ENCODE results near the gene PCNX4. TPM values are rescaled to one million over a fixed set of nuclear protein-coding genes. Genes with fewer than 3 reads are reported as not detected.

Gene PCNX4
- total and polyA plus RNA-seq, 2 experiments from 2014 or later = 22.9 to 77.5 TPM

GRCh38 chr14:60087668-60088067 lies 4.1 kb upstream of the PCNX4 start (continued):
- TF ChIP-seq CTCF (conservative IDR thresholded peaks at IDR 0.05; ENCODE audit: low read depth in 2 of 2) = no peak

GRCh38 chr14:60089221-60089620 lies 2.5 kb upstream of the PCNX4 start:
- DNase-seq (ENCODE audit: low spot score) = no peak
- H3K9me2 ChIP-seq (ENCODE audit: insufficient read depth) = no peaks in the 10 kb centered on the region
- H4K20me1 ChIP-seq (replicated peaks; ENCODE audit: insufficient read depth) = no peaks in the 10 kb centered on the region
- no peaks in the 10 kb centered on the region for H3K27me3 ChIP-seq (ENCODE audit: insufficient read depth)
- no peak for ATAC-seq
- H3K4me1 ChIP-seq (ENCODE audit: insufficient read depth) = peaks cover 20% of the 10 kb centered on the region
- no peak overlapping the region for H2AFZ ChIP-seq
- 0 out of 2 replicates have a peak, but pooled peaks cover 6% of the 10 kb centered on the region for H3F3A ChIP-seq (replicated peaks; ENCODE audit: low read depth)
- H3K4me2 ChIP-seq = no peak overlapping the region
- H3K27me3 Mint-ChIP-seq (ENCODE audit: insufficient read depth, low read depth, poor library complexity) = peaks cover 2% of the 10 kb centered on the region
- H3K4me3 ChIP-seq = no peak overlapping the region
- no peaks in the 10 kb centered on the region for H3K9me3 Mint-ChIP-seq
- no peak overlapping the region for H3K27ac Mint-ChIP-seq
- H3K4me1 Mint-ChIP-seq = peaks cover 25% of the 10 kb centered on the region
- no peaks in the 10 kb centered on the region for H3K36me3 ChIP-seq (ENCODE audit: insufficient read depth)
- peaks cover 2% of the 10 kb centered on the region; the same call in 1 of the 3 replicates for H3K36me3 Mint-ChIP-seq (ENCODE audit: low read depth)
- H3K79me2 ChIP-seq (replicated peaks; ENCODE audit: insufficient read depth) = peaks cover 17% of the 10 kb centered on the region
- H3K27ac ChIP-seq (ENCODE audit: low read depth) = no peak overlapping the region
- H3K4me3 Mint-ChIP-seq = no peak overlapping the region
- TF ChIP-seq EZH2phosphoT487 (IDR thresholded peaks at IDR 0.05; ENCODE audit: unreplicated experiment) (no peak), POLR2AphosphoS5 (IDR thresholded peaks at IDR 0.05; ENCODE audit: low read depth) (no peak), CREB1 (CRISPR knock-in tag; IDR thresholded peaks at IDR 0.05; ENCODE audit: low read depth) (no peak), CTCF (conservative IDR thresholded peaks at IDR 0.05; ENCODE audit: low read depth in 2 of 2) (no peak), STAT1 (IDR thresholded peaks at IDR 0.05; ENCODE audit: unreplicated experiment) (no peak), ZNF114 (CRISPR knock-in tag; IDR thresholded peaks at IDR 0.05) (no peak), ZNF331 (CRISPR knock-in tag; IDR thresholded peaks at IDR 0.05; ENCODE audit: low read depth) (no peak), EZH2 (IDR thresholded peaks at IDR 0.05; ENCODE audit: low read depth, unreplicated experiment) (no peak)
- TF ChIP-seq, protein P1, sequence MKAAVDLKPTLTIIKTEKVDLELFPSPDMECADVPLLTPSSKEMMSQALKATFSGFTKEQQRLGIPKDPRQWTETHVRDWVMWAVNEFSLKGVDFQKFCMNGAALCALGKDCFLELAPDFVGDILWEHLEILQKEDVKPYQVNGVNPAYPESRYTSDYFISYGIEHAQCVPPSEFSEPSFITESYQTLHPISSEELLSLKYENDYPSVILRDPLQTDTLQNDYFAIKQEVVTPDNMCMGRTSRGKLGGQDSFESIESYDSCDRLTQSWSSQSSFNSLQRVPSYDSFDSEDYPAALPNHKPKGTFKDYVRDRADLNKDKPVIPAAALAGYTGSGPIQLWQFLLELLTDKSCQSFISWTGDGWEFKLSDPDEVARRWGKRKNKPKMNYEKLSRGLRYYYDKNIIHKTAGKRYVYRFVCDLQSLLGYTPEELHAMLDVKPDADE (IDR thresholded peaks at IDR 0.05) = no peak
- TF ChIP-seq, protein P2, sequence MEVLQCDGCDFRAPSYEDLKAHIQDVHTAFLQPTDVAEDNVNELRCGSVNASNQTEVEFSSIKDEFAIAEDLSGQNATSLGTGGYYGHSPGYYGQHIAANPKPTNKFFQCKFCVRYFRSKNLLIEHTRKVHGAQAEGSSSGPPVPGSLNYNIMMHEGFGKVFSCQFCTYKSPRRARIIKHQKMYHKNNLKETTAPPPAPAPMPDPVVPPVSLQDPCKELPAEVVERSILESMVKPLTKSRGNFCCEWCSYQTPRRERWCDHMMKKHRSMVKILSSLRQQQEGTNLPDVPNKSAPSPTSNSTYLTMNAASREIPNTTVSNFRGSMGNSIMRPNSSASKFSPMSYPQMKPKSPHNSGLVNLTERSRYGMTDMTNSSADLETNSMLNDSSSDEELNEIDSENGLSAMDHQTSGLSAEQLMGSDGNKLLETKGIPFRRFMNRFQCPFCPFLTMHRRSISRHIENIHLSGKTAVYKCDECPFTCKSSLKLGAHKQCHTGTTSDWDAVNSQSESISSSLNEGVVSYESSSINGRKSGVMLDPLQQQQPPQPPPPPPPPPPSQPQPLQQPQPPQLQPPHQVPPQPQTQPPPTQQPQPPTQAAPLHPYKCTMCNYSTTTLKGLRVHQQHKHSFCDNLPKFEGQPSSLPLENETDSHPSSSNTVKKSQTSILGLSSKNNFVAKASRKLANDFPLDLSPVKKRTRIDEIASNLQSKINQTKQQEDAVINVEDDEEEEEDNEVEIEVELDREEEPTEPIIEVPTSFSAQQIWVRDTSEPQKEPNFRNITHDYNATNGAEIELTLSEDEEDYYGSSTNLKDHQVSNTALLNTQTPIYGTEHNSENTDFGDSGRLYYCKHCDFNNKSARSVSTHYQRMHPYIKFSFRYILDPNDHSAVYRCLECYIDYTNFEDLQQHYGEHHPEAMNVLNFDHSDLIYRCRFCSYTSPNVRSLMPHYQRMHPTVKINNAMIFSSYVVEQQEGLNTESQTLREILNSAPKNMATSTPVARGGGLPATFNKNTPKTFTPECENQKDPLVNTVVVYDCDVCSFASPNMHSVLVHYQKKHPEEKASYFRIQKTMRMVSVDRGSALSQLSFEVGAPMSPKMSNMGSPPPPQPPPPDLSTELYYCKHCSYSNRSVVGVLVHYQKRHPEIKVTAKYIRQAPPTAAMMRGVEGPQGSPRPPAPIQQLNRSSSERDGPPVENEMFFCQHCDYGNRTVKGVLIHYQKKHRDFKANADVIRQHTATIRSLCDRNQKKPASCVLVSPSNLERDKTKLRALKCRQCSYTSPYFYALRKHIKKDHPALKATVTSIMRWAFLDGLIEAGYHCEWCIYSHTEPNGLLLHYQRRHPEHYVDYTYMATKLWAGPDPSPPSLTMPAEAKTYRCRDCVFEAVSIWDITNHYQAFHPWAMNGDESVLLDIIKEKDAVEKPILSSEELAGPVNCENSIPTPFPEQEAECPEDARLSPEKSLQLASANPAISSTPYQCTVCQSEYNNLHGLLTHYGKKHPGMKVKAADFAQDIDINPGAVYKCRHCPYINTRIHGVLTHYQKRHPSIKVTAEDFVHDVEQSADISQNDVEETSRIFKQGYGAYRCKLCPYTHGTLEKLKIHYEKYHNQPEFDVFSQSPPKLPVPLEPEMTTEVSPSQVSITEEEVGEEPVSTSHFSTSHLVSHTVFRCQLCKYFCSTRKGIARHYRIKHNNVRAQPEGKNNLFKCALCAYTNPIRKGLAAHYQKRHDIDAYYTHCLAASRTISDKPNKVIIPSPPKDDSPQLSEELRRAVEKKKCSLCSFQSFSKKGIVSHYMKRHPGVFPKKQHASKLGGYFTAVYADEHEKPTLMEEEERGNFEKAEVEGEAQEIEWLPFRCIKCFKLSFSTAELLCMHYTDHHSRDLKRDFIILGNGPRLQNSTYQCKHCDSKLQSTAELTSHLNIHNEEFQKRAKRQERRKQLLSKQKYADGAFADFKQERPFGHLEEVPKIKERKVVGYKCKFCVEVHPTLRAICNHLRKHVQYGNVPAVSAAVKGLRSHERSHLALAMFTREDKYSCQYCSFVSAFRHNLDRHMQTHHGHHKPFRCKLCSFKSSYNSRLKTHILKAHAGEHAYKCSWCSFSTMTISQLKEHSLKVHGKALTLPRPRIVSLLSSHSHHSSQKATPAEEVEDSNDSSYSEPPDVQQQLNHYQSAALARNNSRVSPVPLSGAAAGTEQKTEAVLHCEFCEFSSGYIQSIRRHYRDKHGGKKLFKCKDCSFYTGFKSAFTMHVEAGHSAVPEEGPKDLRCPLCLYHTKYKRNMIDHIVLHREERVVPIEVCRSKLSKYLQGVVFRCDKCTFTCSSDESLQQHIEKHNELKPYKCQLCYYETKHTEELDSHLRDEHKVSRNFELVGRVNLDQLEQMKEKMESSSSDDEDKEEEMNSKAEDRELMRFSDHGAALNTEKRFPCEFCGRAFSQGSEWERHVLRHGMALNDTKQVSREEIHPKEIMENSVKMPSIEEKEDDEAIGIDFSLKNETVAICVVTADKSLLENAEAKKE (CRISPR knock-in tag; IDR thresholded peaks at IDR 0.05) = no peak
